MM.1S (cell line): ENCODE data around the gene KMT2E.

ENCODE experiments used
- DNase-seq: peaks from one replicate; pipeline ENCODE4 v3.0.0-alpha.2; 2015
- H2AFZ ChIP-seq: fragments of 300-600 bp; sonication (generic); 2 replicates; pipeline ENCODE4 v1.6.0; 2016; ENCODE audit warnings: antibody characterized with exemption, low read length
- H3F3A ChIP-seq: fragments of 300-600 bp; sonication (generic); 2 replicates; pipeline ENCODE4 v1.6.1; 2016; ENCODE audit warnings: mild to moderate bottlenecking, antibody characterized with exemption, low read length, moderate library complexity, mixed read lengths; ENCODE audit not compliant: insufficient read depth
- H3K27ac ChIP-seq: fragments of 300-600 bp; sonication (generic); 2 replicates; pipeline ENCODE4 v1.5.1; 2016; ENCODE audit warnings: mild to moderate bottlenecking, low read length
- H3K27me3 ChIP-seq: fragments of 300-600 bp; sonication (generic); replicated peaks from 2 replicates; pipeline ENCODE4 v1.6.0; 2016; ENCODE audit warnings: low read length; ENCODE audit not compliant: insufficient read depth
- H3K36me3 ChIP-seq: fragments of 300-600 bp; sonication (generic); replicated peaks from 2 replicates; pipeline ENCODE4 v1.6.1; 2016; ENCODE audit warnings: mild to moderate bottlenecking, low read length, mixed read lengths; ENCODE audit not compliant: insufficient read depth
- H3K4me1 ChIP-seq: fragments of 300-600 bp; sonication (generic); 2 replicates; pipeline ENCODE4 v1.6.1; 2016; ENCODE audit warnings: low read length, mixed read lengths
- H3K4me2 ChIP-seq: fragments of 300-600 bp; sonication (generic); 2 replicates; pipeline ENCODE4 v1.6.0; 2016; ENCODE audit warnings: low read depth, low read length
- H3K4me3 ChIP-seq: fragments of 300-600 bp; sonication (generic); 2 replicates; pipeline ENCODE4 v1.5.1; 2016; ENCODE audit warnings: low read length, mixed read lengths
- H3K79me2 ChIP-seq: fragments of 300-600 bp; sonication (generic); 2 replicates; pipeline ENCODE4 v1.6.1; 2016; ENCODE audit warnings: mixed run types, low read length, mixed read lengths
- H3K9ac ChIP-seq: fragments of 300-600 bp; sonication (generic); 2 replicates; pipeline ENCODE4 v1.6.1; 2016; ENCODE audit warnings: low read length, mixed read lengths
- H3K9me2 ChIP-seq: fragments of 300-600 bp; sonication (generic); replicated peaks from 2 replicates; pipeline ENCODE4 v1.6.1; 2016; ENCODE audit warnings: mild to moderate bottlenecking, low read length, mixed read lengths; ENCODE audit not compliant: insufficient read depth
- H3K9me3 ChIP-seq: fragments of 300-600 bp; sonication (generic); replicated peaks from 2 replicates; pipeline ENCODE4 v1.6.1; 2016; ENCODE audit warnings: mild to moderate bottlenecking, low read length, mixed read lengths; ENCODE audit not compliant: insufficient read depth
- H4K20me1 ChIP-seq: fragments of 300-600 bp; sonication (generic); 2 replicates; pipeline ENCODE4 v1.6.1; 2016; ENCODE audit warnings: mild to moderate bottlenecking, low read length, moderate library complexity, mixed read lengths; ENCODE audit not compliant: insufficient read depth
- EZH2 ChIP-seq: fragments of 300-600 bp; sonication (generic); optimal IDR thresholded peaks from 2 replicates; pipeline ENCODE3; 2017; ENCODE audit warnings: low read depth, mild to moderate bottlenecking, antibody characterized with exemption, low read length, mixed read lengths
- EZH2phosphoT487 ChIP-seq: fragments of 300-600 bp; sonication (generic); IDR thresholded peaks from 2 replicates; pipeline ENCODE4 v1.6.1; 2018; ENCODE audit warnings: antibody characterized with exemption, low read length
- TF ChIP-seq, protein P1 (sequence below): fragments of 300-600 bp; sonication (generic); IDR thresholded peaks from 2 replicates; pipeline ENCODE4 v1.5.1; 2016; ENCODE audit warnings: antibody characterized with exemption, low read length, mixed read lengths

KMT2E gene

DNA sequence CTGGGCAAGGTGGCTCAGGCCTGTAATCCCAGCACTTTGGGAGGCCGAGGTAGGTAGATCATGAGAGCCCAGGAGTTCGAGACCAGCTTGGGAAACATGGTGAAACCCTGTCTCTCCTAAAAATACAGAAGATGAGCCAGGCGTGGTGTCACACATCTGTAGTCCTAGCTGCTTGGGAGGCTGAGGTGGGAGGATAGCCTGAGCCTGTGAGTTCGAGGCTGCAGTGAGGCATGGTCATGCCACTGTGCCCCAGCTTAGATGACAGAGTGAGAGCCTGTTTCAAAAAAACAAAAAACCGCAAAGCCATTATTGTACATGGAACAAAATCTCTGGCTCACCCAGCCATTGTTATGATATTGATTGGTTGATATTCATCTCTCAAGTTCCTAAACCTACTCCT is 53.7 kb downstream of the KMT2E start:
- H3K79me2 ChIP-seq = peaks cover 90% of the 10 kb centered on the region
- H2AFZ ChIP-seq = no peak overlapping the region
- peaks cover 10% of the 10 kb centered on the region; the same call in 1 of the 2 replicates for H3K36me3 ChIP-seq

DNA sequence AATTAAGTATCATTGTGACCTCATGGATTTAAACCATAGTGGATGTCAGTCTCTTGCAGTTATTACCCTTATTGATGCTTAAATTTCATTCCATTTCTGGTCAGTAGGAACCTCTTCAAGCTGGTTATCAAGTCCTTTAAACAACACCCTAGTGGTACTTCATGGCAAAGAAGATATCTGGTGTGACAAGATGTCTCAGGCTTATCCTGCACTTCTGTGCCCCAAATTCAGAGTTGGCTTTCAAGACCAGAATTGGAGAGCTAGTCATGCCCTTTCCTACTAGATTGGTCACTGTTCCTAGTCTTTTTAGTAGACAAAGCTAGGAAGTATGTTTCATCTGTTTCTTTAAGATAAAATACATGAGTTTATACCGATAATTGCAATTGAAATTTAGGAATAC is 54.9 kb downstream of the KMT2E start:
- no peaks in the 10 kb centered on the region for H3K4me1 ChIP-seq
- H3K9me3 ChIP-seq = no peaks in the 10 kb centered on the region
- peaks cover 89% of the 10 kb centered on the region for H3K79me2 ChIP-seq
- H3K4me2 ChIP-seq = no peak overlapping the region
- no peaks in the 10 kb centered on the region for H3F3A ChIP-seq
- no peak for DNase-seq
- H3K4me3 ChIP-seq = no peak overlapping the region
- no peaks in the 10 kb centered on the region for H3K9me2 ChIP-seq
- H2AFZ ChIP-seq = no peak overlapping the region
- no peak overlapping the region for H3K9ac ChIP-seq
- TF ChIP-seq, protein P1, sequence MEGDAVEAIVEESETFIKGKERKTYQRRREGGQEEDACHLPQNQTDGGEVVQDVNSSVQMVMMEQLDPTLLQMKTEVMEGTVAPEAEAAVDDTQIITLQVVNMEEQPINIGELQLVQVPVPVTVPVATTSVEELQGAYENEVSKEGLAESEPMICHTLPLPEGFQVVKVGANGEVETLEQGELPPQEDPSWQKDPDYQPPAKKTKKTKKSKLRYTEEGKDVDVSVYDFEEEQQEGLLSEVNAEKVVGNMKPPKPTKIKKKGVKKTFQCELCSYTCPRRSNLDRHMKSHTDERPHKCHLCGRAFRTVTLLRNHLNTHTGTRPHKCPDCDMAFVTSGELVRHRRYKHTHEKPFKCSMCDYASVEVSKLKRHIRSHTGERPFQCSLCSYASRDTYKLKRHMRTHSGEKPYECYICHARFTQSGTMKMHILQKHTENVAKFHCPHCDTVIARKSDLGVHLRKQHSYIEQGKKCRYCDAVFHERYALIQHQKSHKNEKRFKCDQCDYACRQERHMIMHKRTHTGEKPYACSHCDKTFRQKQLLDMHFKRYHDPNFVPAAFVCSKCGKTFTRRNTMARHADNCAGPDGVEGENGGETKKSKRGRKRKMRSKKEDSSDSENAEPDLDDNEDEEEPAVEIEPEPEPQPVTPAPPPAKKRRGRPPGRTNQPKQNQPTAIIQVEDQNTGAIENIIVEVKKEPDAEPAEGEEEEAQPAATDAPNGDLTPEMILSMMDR = no peak
- TF ChIP-seq EZH2 = no peak
- TF ChIP-seq EZH2phosphoT487 = no peak
- no peak overlapping the region for H3K27ac ChIP-seq
- no peaks in the 10 kb centered on the region for H3K27me3 ChIP-seq
- H3K36me3 ChIP-seq = peaks cover 11% of the 10 kb centered on the region; the same call in 1 of the 2 replicates
- H4K20me1 ChIP-seq = no peaks in the 10 kb centered on the region

More for the DNA sequence above, 53.7 kb downstream of the KMT2E start:
- H3K4me2 ChIP-seq = no peak overlapping the region
- no peak overlapping the region for H3K4me3 ChIP-seq
- no peaks in the 10 kb centered on the region for H3K9me2 ChIP-seq
- H3K9ac ChIP-seq = no peak overlapping the region
- H3F3A ChIP-seq = no peaks in the 10 kb centered on the region
- H3K27me3 ChIP-seq = no peaks in the 10 kb centered on the region
- 0 out of 2 replicates have a peak, but pooled peaks cover 2% of the 10 kb centered on the region for H4K20me1 ChIP-seq
- no peaks in the 10 kb centered on the region for H3K4me1 ChIP-seq
- H3K9me3 ChIP-seq = no peaks in the 10 kb centered on the region
- TF ChIP-seq EZH2 (no peak), EZH2phosphoT487 (no peak)
- TF ChIP-seq, protein P1 = no peak
- H3K27ac ChIP-seq = no peak overlapping the region
- no peak for DNase-seq

DNA sequence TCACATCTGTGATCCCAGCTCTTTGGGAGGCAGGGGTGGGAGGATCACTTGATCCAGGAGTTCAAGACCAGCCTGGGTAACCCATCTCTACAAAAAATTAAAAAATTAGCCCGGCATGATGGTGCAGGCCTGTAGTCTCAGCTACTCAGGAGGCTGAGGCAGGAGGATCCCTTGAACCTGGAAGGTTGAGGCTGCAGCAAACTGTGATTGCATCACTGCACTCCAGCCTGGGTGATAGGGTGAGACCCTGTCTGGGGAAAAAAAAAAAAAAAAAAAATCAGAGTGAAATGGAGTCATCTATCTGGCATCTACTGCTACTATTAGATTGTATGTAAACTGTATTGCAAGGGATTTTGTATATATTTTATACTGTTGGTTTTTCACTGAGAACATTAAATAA is 59.1 kb downstream of the KMT2E start:
- H3K9ac ChIP-seq = no peak overlapping the region
- no peaks in the 10 kb centered on the region for H3F3A ChIP-seq
- H4K20me1 ChIP-seq = no peaks in the 10 kb centered on the region; the same call in 1 of the 2 replicates
- H2AFZ ChIP-seq = no peak overlapping the region
- no peak overlapping the region for H3K4me3 ChIP-seq
- H3K27ac ChIP-seq = no peak overlapping the region
- H3K9me3 ChIP-seq = no peaks in the 10 kb centered on the region
- no peak overlapping the region for H3K4me2 ChIP-seq
- no peaks in the 10 kb centered on the region for H3K27me3 ChIP-seq
- no peak for TF ChIP-seq EZH2
- TF ChIP-seq, protein P1 = no peak
- TF ChIP-seq EZH2phosphoT487 = no peak
- H3K79me2 ChIP-seq = peaks cover 84% of the 10 kb centered on the region
- no peak for DNase-seq
- peaks cover 16% of the 10 kb centered on the region; the same call in 1 of the 2 replicates for H3K36me3 ChIP-seq
- H3K4me1 ChIP-seq = no peaks in the 10 kb centered on the region
- H3K9me2 ChIP-seq = no peaks in the 10 kb centered on the region
